H9 (cell line): ENCODE measurements around the gene C17orf50. TPM values are rescaled to one million over a fixed set of nuclear protein-coding genes. Genes with fewer than 3 reads are reported as not detected.

Source experiments
- DNase-seq: peaks from one replicate; pipeline ENCODE4 v3.0.0-alpha.2; 2017
- H2AFZ ChIP-seq: one replicate; pipeline ENCODE4 v1.6.1; 2013; ENCODE audit warnings: mild to moderate bottlenecking, low read length, control low read depth, moderate library complexity
- H2AK5ac ChIP-seq: 2 replicates; pipeline ENCODE4 v1.6.1; 2013; ENCODE audit warnings: low read length, control low read depth, mixed read lengths; ENCODE audit not compliant: insufficient read length
- H2BK120ac ChIP-seq: one replicate; pipeline ENCODE4 v1.6.1; 2013; ENCODE audit warnings: low read depth, mild to moderate bottlenecking, low read length, control low read depth, inconsistent platforms; ENCODE audit not compliant: poor library complexity, severe bottlenecking
- H2BK12ac ChIP-seq: 2 replicates; pipeline ENCODE4 v1.6.1; 2013; ENCODE audit warnings: low read length, control low read depth, mixed read lengths, low read depth; ENCODE audit not compliant: insufficient read length
- H2BK15ac ChIP-seq: 2 replicates; pipeline ENCODE4 v1.6.1; 2013; ENCODE audit warnings: low read depth, low read length, control low read depth
- H2BK20ac ChIP-seq: one replicate; pipeline ENCODE4 v1.6.1; 2013; ENCODE audit warnings: low read depth, mild to moderate bottlenecking, low read length, control low read depth, inconsistent platforms; ENCODE audit not compliant: poor library complexity, severe bottlenecking
- H2BK5ac ChIP-seq: 2 replicates; pipeline ENCODE4 v1.6.1; 2013; ENCODE audit warnings: low read length, control low read depth, mixed read lengths; ENCODE audit not compliant: insufficient read length
- H3K14ac ChIP-seq: 2 replicates; pipeline ENCODE4 v1.6.1; 2013; ENCODE audit warnings: low read length, control low read depth; ENCODE audit not compliant: insufficient read depth
- H3K18ac ChIP-seq: 2 replicates; pipeline ENCODE4 v1.6.1; 2013; ENCODE audit warnings: low read depth, mild to moderate bottlenecking, mixed read lengths, low read length, control low read depth; ENCODE audit not compliant: insufficient read length
- H3K23ac ChIP-seq: 2 replicates; pipeline ENCODE4 v1.6.1; 2013; ENCODE audit warnings: low read length, control low read depth, mixed read lengths, low read depth; ENCODE audit not compliant: insufficient read length
- H3K23me2 ChIP-seq: 2 replicates; pipeline ENCODE4 v1.6.1; 2013; ENCODE audit warnings: low read depth, mild to moderate bottlenecking, mixed read lengths, low read length, control low read depth; ENCODE audit not compliant: insufficient read length, poor library complexity, severe bottlenecking
- H3K27ac ChIP-seq: 2 replicates; pipeline ENCODE4 v1.5.1; 2013; ENCODE audit warnings: low read length, control low read depth, mixed read lengths, low read depth; ENCODE audit not compliant: insufficient read length
- H3K27me3 ChIP-seq: 2 replicates; pipeline ENCODE4 v1.6.1; 2013; ENCODE audit warnings: low read length, control low read depth, inconsistent platforms; ENCODE audit not compliant: insufficient read depth
- H3K4ac ChIP-seq: 2 replicates; pipeline ENCODE4 v1.6.1; 2013; ENCODE audit warnings: low read depth, mild to moderate bottlenecking, control low read depth, inconsistent platforms, low read length, moderate library complexity
- H3K4me1 ChIP-seq: 2 replicates; pipeline ENCODE4 v1.6.1; 2013; ENCODE audit warnings: low read length, control low read depth, inconsistent platforms; ENCODE audit not compliant: insufficient read depth
- H3K4me2 ChIP-seq: 2 replicates; pipeline ENCODE4 v1.6.1; 2013; ENCODE audit warnings: low read length, control low read depth, mixed read lengths; ENCODE audit not compliant: insufficient read length, insufficient read depth
- H3K56ac ChIP-seq: 2 replicates; pipeline ENCODE4 v1.6.1; 2013; ENCODE audit warnings: low read depth, mild to moderate bottlenecking, mixed read lengths, low read length, control low read depth; ENCODE audit not compliant: insufficient read length
- H3K79me1 ChIP-seq: 2 replicates; pipeline ENCODE4 v1.6.1; 2013; ENCODE audit warnings: low read depth, mild to moderate bottlenecking, moderate library complexity, low read length, control low read depth, inconsistent platforms; ENCODE audit not compliant: insufficient read depth, poor library complexity, severe bottlenecking
- H3K79me2 ChIP-seq: 2 replicates; pipeline ENCODE4 v1.6.1; 2013; ENCODE audit warnings: low read length, control low read depth, inconsistent platforms; ENCODE audit not compliant: insufficient read depth
- H3K9ac ChIP-seq: 2 replicates; pipeline ENCODE4 v1.6.1; 2013; ENCODE audit warnings: low read length, control low read depth, mixed read lengths; ENCODE audit not compliant: insufficient read length; ENCODE audit errors: extremely low read depth
- H3K9me3 ChIP-seq: one replicate; pipeline ENCODE4 v1.6.1; 2013; ENCODE audit warnings: low read depth, low read length, inconsistent platforms; ENCODE audit not compliant: control insufficient read depth
- H3T11ph ChIP-seq: one replicate; pipeline ENCODE4 v1.6.1; 2013; ENCODE audit warnings: mild to moderate bottlenecking, low read length, control low read depth, inconsistent platforms
- H4K20me1 ChIP-seq: one replicate; pipeline ENCODE4 v1.6.1; 2013; ENCODE audit not compliant: control insufficient read depth, insufficient read length, insufficient read depth
- H4K5ac ChIP-seq: 2 replicates; pipeline ENCODE4 v1.6.1; 2013; ENCODE audit warnings: low read depth, mild to moderate bottlenecking, mixed read lengths, low read length, control low read depth; ENCODE audit not compliant: insufficient read length
- H4K8ac ChIP-seq: replicated peaks from 2 replicates; pipeline ENCODE4 v1.6.1; 2013; ENCODE audit warnings: low read length, control low read depth, mixed read lengths, low read depth; ENCODE audit not compliant: insufficient read length
- H4K91ac ChIP-seq: 2 replicates; pipeline ENCODE4 v1.6.1; 2013; ENCODE audit warnings: low read depth, mild to moderate bottlenecking, moderate library complexity, mixed read lengths, low read length, control low read depth; ENCODE audit not compliant: insufficient read length
- H3K27ac Mint-ChIP-seq, 3 experiments: 2 replicates in 2 of 3; 3 replicates in 1 of 3; pipeline ENCODE4 v1.8.0; 2020 to 2021; ENCODE audit warnings: mixed read lengths in 3 of 3, mild to moderate bottlenecking in 1 of 3, moderate library complexity in 1 of 3
- H3K27me3 Mint-ChIP-seq: 2 replicates; pipeline ENCODE4 v1.8.0; 2021; ENCODE audit warnings: low read depth, mild to moderate bottlenecking, moderate library complexity, mixed read lengths
- H3K36me3 Mint-ChIP-seq, 3 experiments: 2 replicates in 2 of 3; 3 replicates in 1 of 3; pipeline ENCODE4 v1.8.0; 2020 to 2021; ENCODE audit warnings: low read depth in 3 of 3, mixed read lengths in 3 of 3; ENCODE audit not compliant: insufficient read depth in 1 of 3
- H3K4me1 Mint-ChIP-seq, 2 experiments: 2 replicates each; pipeline ENCODE4 v1.8.0; 2020; ENCODE audit warnings: mixed read lengths in 2 of 2
- H3K4me3 Mint-ChIP-seq, 2 experiments: 2 replicates in 1 of 2; 3 replicates in 1 of 2; pipeline ENCODE4 v1.8.0; 2020 to 2021; ENCODE audit warnings: mild to moderate bottlenecking in 2 of 2, mixed read lengths in 2 of 2, moderate library complexity in 1 of 2
- H3K9me3 Mint-ChIP-seq, 2 experiments: 2 replicates in 1 of 2; 3 replicates in 1 of 2; pipeline ENCODE4 v1.8.0; 2020; ENCODE audit warnings: mild to moderate bottlenecking in 2 of 2, mixed read lengths in 2 of 2, moderate library complexity in 1 of 2
- WGBS: extraction: QIAGEN DNeasy Blood & Tissue Kit; methylation state at CpG from one replicate; pipeline ENCODE4 v1.1.7; 2013; ENCODE audit warnings: missing lambda C conversion rate, low lambda C conversion rate, mixed read lengths; ENCODE audit not compliant: insufficient read length; ENCODE audit errors: extremely low coverage; 5-methylcytosine and 5-hydroxymethylcytosine counted together
- total RNA-seq: library from RNA; stranded (reverse); gene quantifications from 2 replicates; pipeline ENCODE4 v1.2.1, GENCODE V29; 2021
- TF ChIP-seq, protein P1 (sequence below): fragments of 200-600 bp; sonication (generic); conservative IDR thresholded peaks from 3 replicates; pipeline ENCODE4 v1.8.0; 2021; ENCODE audit warnings: antibody characterized with exemption, mild to moderate bottlenecking

The C17orf50 gene
- total RNA-seq, 1 experiment from 2014 or later = not detected

DNA sequence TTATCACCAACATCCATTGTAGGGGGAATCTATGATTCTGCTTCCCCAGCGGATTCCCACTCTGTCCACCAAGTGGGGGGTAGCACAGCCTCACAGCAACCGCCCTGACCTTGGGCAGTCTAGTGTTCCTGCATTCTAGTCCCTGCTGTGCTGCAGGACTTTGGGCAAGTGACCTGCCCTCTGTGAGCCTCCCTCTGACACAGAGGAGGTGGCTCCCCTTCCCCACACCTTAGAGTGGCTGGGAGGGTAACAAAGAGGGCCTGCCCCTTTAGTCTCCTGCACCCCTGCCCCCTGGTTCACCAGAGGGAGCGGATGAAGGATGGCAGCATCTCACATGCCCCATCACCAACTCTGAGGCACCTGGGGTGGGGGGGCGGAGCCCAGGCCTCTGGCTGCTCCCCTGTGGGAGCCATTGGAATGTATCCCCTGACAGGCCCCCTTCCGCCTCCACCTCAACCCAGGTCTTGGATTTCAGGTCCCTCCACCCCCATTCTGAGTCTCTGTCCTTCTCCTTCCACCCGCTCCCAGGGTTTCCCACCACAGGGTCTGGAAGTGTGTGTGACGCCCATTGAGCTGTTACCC, 17.7 kb upstream of the C17orf50 start:
- Histone ChIP-seq H3K4ac (no peak overlapping the region), H2BK120ac (no peak overlapping the region), H2BK15ac (no peak overlapping the region), H2AFZ (no peak overlapping the region), H4K91ac (no peak overlapping the region), H3K27ac (no peak overlapping the region), H3K56ac (no peak overlapping the region), H3K18ac (no peak overlapping the region), H3K23me2 (peaks cover 4% of the 10 kb centered on the region), H3K14ac (no peak overlapping the region), H3K23ac (no peak overlapping the region), H2AK5ac (no peak overlapping the region), H3K9me3 (no peaks in the 10 kb centered on the region), H3K9ac (no peak overlapping the region), H4K8ac (no peak overlapping the region), H4K5ac (no peak overlapping the region), H2BK12ac (no peak overlapping the region), H3T11ph (no peak overlapping the region), H3K79me2 (no peaks in the 10 kb centered on the region), H3K27me3 (peaks cover 17% of the 10 kb centered on the region; the same call in 1 of the 2 replicates), H2BK5ac (no peak overlapping the region), H2BK20ac (no peak overlapping the region), H3K4me2 (no peak overlapping the region), H3K4me1 (no peaks in the 10 kb centered on the region), H3K79me1 (no peaks in the 10 kb centered on the region), H4K20me1 (no peaks in the 10 kb centered on the region)
- no peaks in the 10 kb centered on the region; a peak in 1 of 7 replicates for H3K36me3 Mint-ChIP-seq
- H3K27me3 Mint-ChIP-seq = peaks cover 62% of the 10 kb centered on the region
- WGBS = no CpG with 5 or more reads among the region's 7 CpGs
- DNase-seq = no peak
- peaks cover 7 to 16% of the 10 kb centered on the region in 2 experiments for H3K4me1 Mint-ChIP-seq
- H3K27ac Mint-ChIP-seq = no peak overlapping the region; a peak in 1 of 7 replicates
- H3K9me3 Mint-ChIP-seq = peaks cover 0 to 6% of the 10 kb centered on the region in 2 experiments; a peak in 2 of 5 replicates
- H3K4me3 Mint-ChIP-seq = no peak overlapping the region
- TF ChIP-seq, protein P1, sequence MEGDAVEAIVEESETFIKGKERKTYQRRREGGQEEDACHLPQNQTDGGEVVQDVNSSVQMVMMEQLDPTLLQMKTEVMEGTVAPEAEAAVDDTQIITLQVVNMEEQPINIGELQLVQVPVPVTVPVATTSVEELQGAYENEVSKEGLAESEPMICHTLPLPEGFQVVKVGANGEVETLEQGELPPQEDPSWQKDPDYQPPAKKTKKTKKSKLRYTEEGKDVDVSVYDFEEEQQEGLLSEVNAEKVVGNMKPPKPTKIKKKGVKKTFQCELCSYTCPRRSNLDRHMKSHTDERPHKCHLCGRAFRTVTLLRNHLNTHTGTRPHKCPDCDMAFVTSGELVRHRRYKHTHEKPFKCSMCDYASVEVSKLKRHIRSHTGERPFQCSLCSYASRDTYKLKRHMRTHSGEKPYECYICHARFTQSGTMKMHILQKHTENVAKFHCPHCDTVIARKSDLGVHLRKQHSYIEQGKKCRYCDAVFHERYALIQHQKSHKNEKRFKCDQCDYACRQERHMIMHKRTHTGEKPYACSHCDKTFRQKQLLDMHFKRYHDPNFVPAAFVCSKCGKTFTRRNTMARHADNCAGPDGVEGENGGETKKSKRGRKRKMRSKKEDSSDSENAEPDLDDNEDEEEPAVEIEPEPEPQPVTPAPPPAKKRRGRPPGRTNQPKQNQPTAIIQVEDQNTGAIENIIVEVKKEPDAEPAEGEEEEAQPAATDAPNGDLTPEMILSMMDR = no peak
